GM12891 (cell line): ENCODE results near the gene OXLD1.

Source experiments
- POLR2A ChIP-seq: IDR thresholded peaks from 2 replicates; pipeline ENCODE4 v1.6.1; 2011; ENCODE audit warnings: low read depth, low read length, control low read depth
- TAF1 ChIP-seq: IDR thresholded peaks from 2 replicates; pipeline ENCODE4 v1.6.1; 2011; ENCODE audit warnings: low read depth, low read length, control low read depth

GRCh38 chr17:81683208-81683583, 16.8 kb upstream of the OXLD1 start:
- no peak for TF ChIP-seq POLR2A
- no peak for TF ChIP-seq TAF1
